Skeletal muscle satellite cell (primary cell): Measurements from ENCODE around the gene SLC25A10. TPM values are rescaled to one million over a fixed set of nuclear protein-coding genes. Genes with fewer than 3 reads are reported as not detected.
"Not testable (repeated sequence)": the region's sequence is repeated elsewhere in the genome, so short reads cannot be mapped to it uniquely, and the experiment has no call there.

Experiments used
- H3K27me3 ChIP-seq: 2 replicates; pipeline ENCODE4 v1.7.0; 2013; ENCODE audit warnings: low read length; ENCODE audit not compliant: control insufficient read depth, insufficient read depth
- H3K36me3 ChIP-seq: 2 replicates; pipeline ENCODE4 v1.7.0; 2013; ENCODE audit warnings: mild to moderate bottlenecking, control low read depth, low read length; ENCODE audit not compliant: insufficient read depth
- H3K4me1 ChIP-seq: 2 replicates; pipeline ENCODE4 v1.7.0; 2013; ENCODE audit warnings: low read length; ENCODE audit not compliant: control insufficient read depth, insufficient read depth
- H3K4me2 ChIP-seq: 2 replicates; pipeline ENCODE4 v1.7.0; 2013; ENCODE audit warnings: mild to moderate bottlenecking, low read length
- H3K4me3 ChIP-seq: 2 replicates; pipeline ENCODE4 v1.7.0; 2013; ENCODE audit warnings: low read length
- H3K9ac ChIP-seq: 2 replicates; pipeline ENCODE4 v1.7.0; 2013; ENCODE audit warnings: mild to moderate bottlenecking, low read depth, low read length, moderate library complexity
- H3K9me3 ChIP-seq: replicated peaks from 2 replicates; pipeline ENCODE4 v1.7.0; 2013; ENCODE audit warnings: mild to moderate bottlenecking, control low read depth, low read length
- small RNA-seq: library from RNA; depleted of rRNA; stranded (forward); fragments of <200 nt; gene quantifications from one replicate; pipeline ENCODE3, GENCODE V24; 2012

Gene SLC25A10

GRCh38 chr17:81735264-81736102 is 23.4 kb downstream of the SLC25A10 start:
- Histone ChIP-seq H3K9ac (no peak overlapping the region), H3K9me3 (no peaks in the 10 kb centered on the region), H3K27me3 (peaks cover under 1% of the 10 kb centered on the region), H3K4me3 (peak overlapping the region; percentile 39), H3K36me3 (no peaks in the 10 kb centered on the region), H3K4me1 (peaks cover 31% of the 10 kb centered on the region), H3K4me2 (peak overlapping the region; percentile 69)

- Histone ChIP-seq H3K4me2 (no peak overlapping the region), H3K4me1 (peaks cover 17% of the 10 kb centered on the region), H3K9ac (no peak overlapping the region), H3K27me3 (peaks cover 16% of the 10 kb centered on the region), H3K9me3 (no peaks in the 10 kb centered on the region), H3K36me3 (no peaks in the 10 kb centered on the region), H3K4me3 (no peak overlapping the region)
These were observed 26.1 kb downstream of the SLC25A10 start for GRCh38 chr17:81737947-81738800.

- no peak overlapping the region for H3K4me3 ChIP-seq
- no peaks in the 10 kb centered on the region for H3K9me3 ChIP-seq
- no peaks in the 10 kb centered on the region for H3K36me3 ChIP-seq
- no peak overlapping the region for H3K9ac ChIP-seq
- H3K27me3 ChIP-seq, result peaks cover 16% of the 10 kb centered on the region
- H3K4me2 ChIP-seq, result no peak overlapping the region
- peaks cover 16% of the 10 kb centered on the region for H3K4me1 ChIP-seq
These were observed 26.8 kb downstream of the SLC25A10 start for GRCh38 chr17:81738801-81739393.

GRCh38 chr17:81739593-81739992 is 27.5 kb downstream of the SLC25A10 start:
- H3K4me1 ChIP-seq, result peaks cover 10% of the 10 kb centered on the region
- H3K27me3 ChIP-seq, result peaks cover 16% of the 10 kb centered on the region
- not testable (repeated sequence) for H3K9me3 ChIP-seq

GRCh38 chr17:81740395-81740961 is 28.4 kb downstream of the SLC25A10 start:
- no peak overlapping the region for H3K4me2 ChIP-seq
- H3K36me3 ChIP-seq, result no peaks in the 10 kb centered on the region
- peaks cover 16% of the 10 kb centered on the region for H3K27me3 ChIP-seq
- H3K9ac ChIP-seq, result no peak overlapping the region
- peaks cover 6% of the 10 kb centered on the region for H3K4me1 ChIP-seq
- H3K9me3 ChIP-seq, result no peaks in the 10 kb centered on the region
- H3K4me3 ChIP-seq, result no peak overlapping the region

More at GRCh38 chr17:81739593-81739992, 27.5 kb downstream of the SLC25A10 start:
- H3K9ac ChIP-seq, H3K4me3 ChIP-seq, H3K36me3 ChIP-seq, H3K4me2 ChIP-seq: not testable (repeated sequence)

GRCh38 chr17:81741049-81741593 is 29.0 kb downstream of the SLC25A10 start:
- H3K4me1 ChIP-seq, result peaks cover under 1% of the 10 kb centered on the region
- H3K4me3 ChIP-seq, result no peak overlapping the region
- H3K4me2 ChIP-seq, result no peak overlapping the region
- no peaks in the 10 kb centered on the region for H3K9me3 ChIP-seq
- H3K9ac ChIP-seq, result no peak overlapping the region
- peaks cover 16% of the 10 kb centered on the region for H3K27me3 ChIP-seq
- H3K36me3 ChIP-seq, result no peaks in the 10 kb centered on the region

- Histone ChIP-seq H3K4me1 (no peaks in the 10 kb centered on the region), H3K9me3 (no peaks in the 10 kb centered on the region), H3K4me3 (no peak overlapping the region), H3K36me3 (no peaks in the 10 kb centered on the region), H3K27me3 (peaks cover 16% of the 10 kb centered on the region), H3K4me2 (no peak overlapping the region), H3K9ac (no peak overlapping the region)
These were observed 29.7 kb downstream of the SLC25A10 start for GRCh38 chr17:81741594-81742452.

Small RNAs within 50 kb of the gene (small RNA-seq; reads per million reads assigned to genes)
- not detected for gene MIR6786
